Trophoblast cell (in vitro differentiated cells and primary cell): ENCODE measurements around the gene CXCL13. TPM values are rescaled to one million over a fixed set of nuclear protein-coding genes. Genes with fewer than 3 reads are reported as not detected.
"Not testable (repeated sequence)": the region's sequence is repeated elsewhere in the genome, so short reads cannot be mapped to it uniquely, and the experiment has no call there.

ENCODE experiments used
- DNase-seq, 2 donors: peaks; one replicate each; pipeline ENCODE4 v3.0.0-alpha.2; 2016
- H2AFZ ChIP-seq: 2 replicates; pipeline ENCODE4 v1.6.1; 2013; ENCODE audit warnings: low read length, moderate library complexity, mild to moderate bottlenecking; ENCODE audit not compliant: insufficient read depth, poor library complexity
- H2AK5ac ChIP-seq: 2 replicates; pipeline ENCODE4 v1.6.1; 2013; ENCODE audit warnings: mild to moderate bottlenecking, low read length
- H2BK120ac ChIP-seq: 2 replicates; pipeline ENCODE4 v1.6.1; 2013; ENCODE audit warnings: low read length, mild to moderate bottlenecking, moderate library complexity; ENCODE audit not compliant: insufficient read depth, poor library complexity
- H2BK12ac ChIP-seq: 2 replicates; pipeline ENCODE4 v1.6.1; 2013; ENCODE audit warnings: mild to moderate bottlenecking, low read length, moderate library complexity
- H2BK5ac ChIP-seq: 2 replicates; pipeline ENCODE4 v1.6.1; 2013; ENCODE audit warnings: low read length, low read depth, moderate library complexity, mild to moderate bottlenecking; ENCODE audit not compliant: poor library complexity
- H3K14ac ChIP-seq: 2 replicates; pipeline ENCODE4 v1.6.1; 2013; ENCODE audit warnings: mild to moderate bottlenecking, low read length
- H3K18ac ChIP-seq: 2 replicates; pipeline ENCODE4 v1.6.1; 2013; ENCODE audit warnings: mild to moderate bottlenecking, low read length
- H3K23ac ChIP-seq: 2 replicates; pipeline ENCODE4 v1.6.1; 2013; ENCODE audit warnings: low read length
- H3K27ac ChIP-seq: 2 replicates; pipeline ENCODE4 v1.5.1; 2013; ENCODE audit warnings: low read depth, mild to moderate bottlenecking, inconsistent platforms, low read length, moderate library complexity
- H3K27me3 ChIP-seq: 2 replicates; pipeline ENCODE4 v1.6.1; 2013; ENCODE audit warnings: inconsistent platforms, mild to moderate bottlenecking, low read length, moderate library complexity; ENCODE audit not compliant: insufficient read depth
- H3K36me3 ChIP-seq, 2 experiments: 1 replicate in 1 of 2; 2 replicates in 1 of 2; pipeline ENCODE4 v1.6.1; 2013; ENCODE audit warnings: low read length in 2 of 2, mild to moderate bottlenecking in 2 of 2, moderate library complexity in 1 of 2; ENCODE audit not compliant: insufficient read depth in 2 of 2, control insufficient read depth in 1 of 2
- H3K4ac ChIP-seq: 2 replicates; pipeline ENCODE4 v1.6.1; 2013; ENCODE audit warnings: low read depth, mild to moderate bottlenecking, low read length, moderate library complexity
- H3K4me1 ChIP-seq, 2 experiments: 1 replicate in 1 of 2; 2 replicates in 1 of 2; pipeline ENCODE4 v1.6.1; 2013; ENCODE audit warnings: low read length in 2 of 2, mild to moderate bottlenecking in 2 of 2, moderate library complexity in 1 of 2; ENCODE audit not compliant: insufficient read depth in 2 of 2, control insufficient read depth in 1 of 2
- H3K4me2 ChIP-seq: 2 replicates; pipeline ENCODE4 v1.6.1; 2013; ENCODE audit warnings: inconsistent platforms, mild to moderate bottlenecking, low read length, moderate library complexity
- H3K4me3 ChIP-seq: 2 replicates; pipeline ENCODE4 v1.5.1; 2013; ENCODE audit warnings: mild to moderate bottlenecking, low read depth, low read length, inconsistent platforms
- H3K79me1 ChIP-seq: one replicate; pipeline ENCODE4 v1.6.1; 2013; ENCODE audit warnings: low read length
- H3K79me2 ChIP-seq: 2 replicates; pipeline ENCODE4 v1.6.1; 2013; ENCODE audit warnings: low read length, mild to moderate bottlenecking; ENCODE audit not compliant: control insufficient read depth, insufficient read depth, poor library complexity
- H3K9ac ChIP-seq: 2 replicates; pipeline ENCODE4 v1.6.1; 2013; ENCODE audit warnings: mild to moderate bottlenecking, low read length
- H3K9me3 ChIP-seq: 2 replicates; pipeline ENCODE4 v1.6.1; 2013; ENCODE audit warnings: low read depth, mild to moderate bottlenecking, control low read depth, inconsistent platforms, low read length; ENCODE audit not compliant: insufficient read depth
- H4K12ac ChIP-seq: 2 replicates; pipeline ENCODE4 v1.6.1; 2013; ENCODE audit warnings: low read depth, mild to moderate bottlenecking, low read length, moderate library complexity
- H4K8ac ChIP-seq: 2 replicates; pipeline ENCODE4 v1.6.1; 2013; ENCODE audit warnings: low read depth, mild to moderate bottlenecking, low read length, moderate library complexity
- H4K91ac ChIP-seq: one replicate; pipeline ENCODE4 v1.6.1; 2013; ENCODE audit warnings: low read depth, mild to moderate bottlenecking, low read length, moderate library complexity
- WGBS: extraction: QIAGEN DNeasy Blood & Tissue Kit; methylation state at CpG from one replicate; pipeline ENCODE4 v1.1.7; 2013; ENCODE audit warnings: missing lambda C conversion rate; ENCODE audit not compliant: insufficient read length, insufficient coverage; ENCODE audit errors: extremely low coverage; 5-methylcytosine and 5-hydroxymethylcytosine counted together
- polyA plus RNA-seq: library from polyadenylated mRNA; stranded (reverse); fragments of 200-250 nt; gene quantifications from 2 replicates; pipeline ENCODE4 v1.2.3, GENCODE V29; 2013

Gene CXCL13, protein sequence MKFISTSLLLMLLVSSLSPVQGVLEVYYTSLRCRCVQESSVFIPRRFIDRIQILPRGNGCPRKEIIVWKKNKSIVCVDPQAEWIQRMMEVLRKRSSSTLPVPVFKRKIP
- not detected in 2 replicates for polyA plus RNA-seq

- Histone ChIP-seq H3K23ac (no peak within 1 kb of the TSS), H3K79me2 (no peaks in the 10 kb centered on the region), H3K79me1 (no peaks in the 10 kb centered on the region), H2BK120ac (no peak within 1 kb of the TSS), H3K4me2 (no peak within 1 kb of the TSS), H2AK5ac (no peak within 1 kb of the TSS), H3K4me1 (no peaks in the 10 kb centered on the region), H3K27ac (no peak within 1 kb of the TSS), H3K9me3 (no peaks in the 10 kb centered on the region), H3K27me3 (no peaks in the 10 kb centered on the region), H3K4ac (no peak within 1 kb of the TSS), H3K14ac (no peak within 1 kb of the TSS), H3K9ac (no peak within 1 kb of the TSS), H4K12ac (no peak within 1 kb of the TSS), H2AFZ (no peak within 1 kb of the TSS), H4K91ac (no peak within 1 kb of the TSS), H3K18ac (no peak within 1 kb of the TSS), H2BK5ac (no peak within 1 kb of the TSS), H4K8ac (no peak within 1 kb of the TSS), H3K4me3 (no peak within 1 kb of the TSS), H3K36me3 (no peaks in the 10 kb centered on the region), H2BK12ac (no peak within 1 kb of the TSS)
- no peak for DNase-seq
- no CpG with 5 or more reads among the region's 8 CpGs for WGBS
Observed at GRCh38 chr4:77605210-77605902, at the start of gene CXCL13. Gene CXCL13, plus strand, starts transcription at chr4:77605820. Its CDS starts 46 bp downstream, at chr4:77605866.

DNA sequence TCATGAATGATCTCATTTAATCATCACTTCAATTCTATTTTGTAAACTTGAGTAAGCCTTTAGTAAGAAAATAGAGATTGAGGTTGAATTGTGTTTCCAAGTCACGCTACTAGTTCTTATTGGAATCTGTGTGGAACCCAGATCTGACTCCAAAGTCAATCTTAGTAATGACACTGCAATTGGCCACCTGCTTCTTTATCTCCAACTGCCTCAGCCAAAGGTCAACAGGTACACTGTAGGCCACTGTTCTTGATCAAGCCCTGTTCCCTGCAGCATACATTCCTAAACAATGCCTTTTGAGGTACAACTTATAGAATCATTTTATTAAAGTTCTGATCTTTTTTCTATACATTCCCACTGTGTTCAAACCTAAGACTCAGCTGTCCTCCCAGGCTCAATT is 45.5 kb upstream of the CXCL13 start:
- Histone ChIP-seq H4K12ac (no peak overlapping the region), H3K79me1 (no peaks in the 10 kb centered on the region), H3K9ac (no peak overlapping the region), H2BK12ac (no peak overlapping the region), H3K18ac (no peak overlapping the region), H3K4ac (no peak overlapping the region), H3K27me3 (no peaks in the 10 kb centered on the region), H2BK5ac (no peak overlapping the region), H3K9me3 (peaks cover 10% of the 10 kb centered on the region), H3K23ac (no peak overlapping the region), H3K79me2 (no peaks in the 10 kb centered on the region), H2AK5ac (no peak overlapping the region), H2AFZ (no peak overlapping the region), H2BK120ac (no peak overlapping the region), H3K27ac (no peak overlapping the region), H3K4me1 (no peaks in the 10 kb centered on the region), H4K91ac (no peak overlapping the region), H3K36me3 (no peaks in the 10 kb centered on the region), H3K14ac (no peak overlapping the region), H3K4me3 (no peak overlapping the region), H4K8ac (no peak overlapping the region), H3K4me2 (no peak overlapping the region)
- DNase-seq, result no peak
- WGBS, result no CpG with 5 or more reads among the region's 1 CpG

- not testable (repeated sequence) for H3K9ac ChIP-seq, DNase-seq, H4K91ac ChIP-seq, H3K79me1 ChIP-seq, H3K79me2 ChIP-seq, H4K8ac ChIP-seq, H2BK5ac ChIP-seq, H3K18ac ChIP-seq, H3K27ac ChIP-seq, H3K27me3 ChIP-seq, H2BK120ac ChIP-seq, H3K14ac ChIP-seq, H3K9me3 ChIP-seq, H2AK5ac ChIP-seq, H4K12ac ChIP-seq, H3K4me2 ChIP-seq, H3K4me1 ChIP-seq, H2AFZ ChIP-seq, H3K23ac ChIP-seq, H2BK12ac ChIP-seq, H3K4ac ChIP-seq, H3K36me3 ChIP-seq
- peak overlapping the region; percentile 43 for H3K4me3 ChIP-seq
- WGBS, result no CpG with 5 or more reads among the region's 12 CpGs
Observed at GRCh38 chr4:77561720-77562119, 43.9 kb upstream of the CXCL13 start.

DNA sequence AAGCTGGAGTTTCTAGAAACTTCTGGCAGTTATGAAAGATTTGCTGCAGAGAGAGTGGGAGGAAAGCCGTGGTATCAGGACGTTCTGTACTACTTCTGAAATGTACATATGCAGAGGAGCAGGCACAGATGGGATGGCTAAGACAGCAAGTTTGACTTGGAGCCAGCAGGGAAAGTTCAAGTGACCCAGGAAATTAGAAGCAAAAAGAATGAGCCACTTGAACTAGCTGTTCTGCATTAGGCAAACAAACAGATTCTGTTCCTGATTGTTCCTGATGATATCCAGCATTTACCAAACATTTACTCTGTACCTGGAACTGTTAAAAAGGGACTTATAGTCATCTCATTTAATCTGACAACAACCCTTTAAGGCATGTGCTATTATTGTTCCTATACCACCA is 41.4 kb upstream of the CXCL13 start:
- no peak overlapping the region for H3K4me2 ChIP-seq
- H2AK5ac ChIP-seq, result no peak overlapping the region
- no peaks in the 10 kb centered on the region for H3K27me3 ChIP-seq
- H2BK12ac ChIP-seq, result no peak overlapping the region
- H3K9me3 ChIP-seq, result peaks cover 7% of the 10 kb centered on the region
- no peaks in the 10 kb centered on the region for H3K79me1 ChIP-seq
- no peak overlapping the region for H3K27ac ChIP-seq
- no peak overlapping the region for H4K91ac ChIP-seq
- H3K36me3 ChIP-seq, result no peaks in the 10 kb centered on the region
- no peak overlapping the region for H3K4ac ChIP-seq
- H4K8ac ChIP-seq, result no peak overlapping the region
- no peak overlapping the region for H3K23ac ChIP-seq
- H3K79me2 ChIP-seq, result no peaks in the 10 kb centered on the region
- H3K18ac ChIP-seq, result no peak overlapping the region
- no peaks in the 10 kb centered on the region for H3K4me1 ChIP-seq
- no peak overlapping the region for H2AFZ ChIP-seq
- no peak for DNase-seq
- H4K12ac ChIP-seq, result no peak overlapping the region
- no peak overlapping the region for H2BK5ac ChIP-seq
- no CpG with 5 or more reads among the region's 2 CpGs for WGBS
- no peak overlapping the region for H3K14ac ChIP-seq
- H2BK120ac ChIP-seq, result no peak overlapping the region
- H3K4me3 ChIP-seq, result no peak overlapping the region
- H3K9ac ChIP-seq, result no peak overlapping the region
